H1 (cell line): ENCODE measurements around the gene CST11. TPM values are rescaled to one million over a fixed set of nuclear protein-coding genes. Genes with fewer than 3 reads are reported as not detected.

Source experiments
- CTCF ChIA-PET: fragments of 300-600 bp; sonication (Branson Sonifier 250); formaldehyde crosslinking; loops from one replicate; lab custom pipeline; 2021; ENCODE audit not compliant: partially characterized antibody; lab: Charles Lee
- POLR2A ChIA-PET: fragments of 300-600 bp; sonication (Branson Sonifier 250); formaldehyde crosslinking; loops from one replicate; lab custom pipeline; 2021; ENCODE audit warnings: inconsistent platforms; ENCODE audit not compliant: partially characterized antibody; lab: Charles Lee
- DNase-seq, 2 experiments: peaks; one replicate each; pipeline versions ENCODE4 v3.0.0 to v3.0.0-alpha.2; 2010 to 2022; ENCODE audit warnings: low spot score in 2 of 2, low read depth in 1 of 2, mixed read lengths in 1 of 2
- FAIRE-seq: peaks from 2 replicates; lab custom pipeline; 2011; peaks lifted over from hg19 to GRCh38; lab: Jason Lieb, UNC
- H2AFZ ChIP-seq: 2 replicates; pipeline ENCODE4 v1.8.1; 2012; ENCODE audit warnings: low read length, inconsistent platforms
- H2AK5ac ChIP-seq: 2 replicates; pipeline ENCODE4 v1.6.1; 2013; ENCODE audit warnings: low read depth, low read length
- H2BK120ac ChIP-seq: replicated peaks from 2 replicates; pipeline ENCODE3; 2013; ENCODE audit warnings: low read depth, low read length, inconsistent platforms
- H2BK12ac ChIP-seq: 2 replicates; pipeline ENCODE4 v1.6.1; 2013; ENCODE audit warnings: low read depth, low read length
- H2BK15ac ChIP-seq: 2 replicates; pipeline ENCODE4 v1.6.1; 2013; ENCODE audit warnings: low read length
- H2BK20ac ChIP-seq: 2 replicates; pipeline ENCODE4 v1.6.1; 2013; ENCODE audit warnings: low read length
- H2BK5ac ChIP-seq: 2 replicates; pipeline ENCODE4 v1.6.1; 2013; ENCODE audit warnings: low read depth, low read length
- H3K14ac ChIP-seq: 2 replicates; pipeline ENCODE4 v1.6.1; 2013; ENCODE audit warnings: inconsistent platforms; ENCODE audit not compliant: insufficient read length
- H3K18ac ChIP-seq: 2 replicates; pipeline ENCODE4 v1.6.1; 2013; ENCODE audit warnings: low read length; ENCODE audit errors: extremely low read depth
- H3K23ac ChIP-seq: 2 replicates; pipeline ENCODE4 v1.6.1; 2013; ENCODE audit warnings: inconsistent platforms; ENCODE audit not compliant: insufficient read length
- H3K23me2 ChIP-seq: 2 replicates; pipeline ENCODE4 v1.6.1; 2013; ENCODE audit warnings: low read depth, low read length
- H3K27ac ChIP-seq: 2 replicates; pipeline ENCODE4 v1.6.1; 2011; ENCODE audit warnings: low read depth, low read length, inconsistent platforms
- H3K27me3 ChIP-seq, 4 experiments: replicated peaks in 1 of 4; 1 replicate in 1 of 4; 2 replicates in 3 of 4; pipeline versions ENCODE4 v1.6.1 to v1.8.1; 2011 to 2013; ENCODE audit warnings: low read length in 3 of 4, mild to moderate bottlenecking in 3 of 4, inconsistent platforms in 2 of 4, mixed read lengths in 2 of 4, moderate library complexity in 1 of 4; ENCODE audit not compliant: control insufficient read depth in 3 of 4, insufficient read depth in 3 of 4; ENCODE audit errors: extremely low read depth in 1 of 4
- H3K36me3 ChIP-seq, 4 experiments: 2 replicates each; pipeline versions ENCODE4 v1.6.1 to v1.8.1; 2011 to 2013; ENCODE audit warnings: mild to moderate bottlenecking in 4 of 4, low read length in 3 of 4, moderate library complexity in 2 of 4, control low read depth in 1 of 4, inconsistent platforms in 1 of 4; ENCODE audit not compliant: insufficient read depth in 4 of 4, control insufficient read depth in 2 of 4
- H3K4ac ChIP-seq: replicated peaks from 2 replicates; pipeline ENCODE3; 2013; ENCODE audit warnings: low read length, low read depth, mixed read lengths, inconsistent platforms; ENCODE audit not compliant: insufficient read length
- H3K4me1 ChIP-seq, 4 experiments: replicated peaks in 1 of 4; 1 replicate in 1 of 4; 2 replicates in 3 of 4; pipeline versions ENCODE4 v1.6.1 to v1.8.1; 2011 to 2013; ENCODE audit warnings: low read length in 3 of 4, inconsistent platforms in 2 of 4, mixed read lengths in 1 of 4; ENCODE audit not compliant: insufficient read depth in 4 of 4, control insufficient read depth in 3 of 4
- H3K4me2 ChIP-seq, 2 experiments: 2 replicates each; pipeline versions ENCODE4 v1.6.1 to v1.8.1; 2011 to 2013; ENCODE audit warnings: low read depth in 2 of 2, low read length in 2 of 2, control low read depth in 1 of 2, inconsistent platforms in 1 of 2, mild to moderate bottlenecking in 1 of 2; ENCODE audit not compliant: insufficient read depth in 1 of 2
- H3K4me3 ChIP-seq, 4 experiments: fragments of 200-600, 300-600 bp in 1 of 4; sonication (generic), shearing (Covaris generic), sonication (Bioruptor Twin) in 1 of 4; 2 replicates each; pipeline versions ENCODE4 v1.5.1 to v1.8.1; 2011 to 2016; ENCODE audit warnings: low read length in 4 of 4, low read depth in 3 of 4, control low read depth in 2 of 4, inconsistent platforms in 2 of 4, mild to moderate bottlenecking in 2 of 4, mixed read lengths in 1 of 4, moderate library complexity in 1 of 4; ENCODE audit not compliant: insufficient read depth in 2 of 4; ENCODE audit errors: extremely low read depth in 1 of 4
- H3K56ac ChIP-seq: replicated peaks from 2 replicates; pipeline ENCODE3; 2013; ENCODE audit warnings: low read depth, mild to moderate bottlenecking, mixed read lengths, low read length, inconsistent platforms; ENCODE audit not compliant: insufficient read length
- H3K79me1 ChIP-seq: 2 replicates; pipeline ENCODE4 v1.6.1; 2013; ENCODE audit warnings: low read depth, low read length, control low read depth
- H3K79me2 ChIP-seq, 2 experiments: 2 replicates each; pipeline versions ENCODE4 v1.6.1 to v1.8.1; 2012 to 2013; ENCODE audit warnings: low read length in 2 of 2, mild to moderate bottlenecking in 2 of 2, inconsistent platforms in 1 of 2; ENCODE audit not compliant: insufficient read depth in 2 of 2, control insufficient read depth in 1 of 2
- H3K9ac ChIP-seq, 4 experiments: replicated peaks in 1 of 4; 1 replicate in 1 of 4; 2 replicates in 3 of 4; pipeline versions ENCODE4 v1.6.1 to v1.8.1; 2011 to 2013; ENCODE audit warnings: low read depth in 3 of 4, low read length in 3 of 4, control low read depth in 2 of 4, mild to moderate bottlenecking in 2 of 4, moderate library complexity in 2 of 4, inconsistent platforms in 1 of 4; ENCODE audit errors: extremely low read depth in 1 of 4
- H3K9me3 ChIP-seq, 2 experiments: 2 replicates each; pipeline versions ENCODE4 v1.6.1 to v1.8.1; 2012 to 2013; ENCODE audit warnings: mild to moderate bottlenecking in 2 of 2, moderate library complexity in 2 of 2, control low read depth in 1 of 2, inconsistent platforms in 1 of 2, low read depth in 1 of 2, low read length in 1 of 2, mixed read lengths in 1 of 2; ENCODE audit not compliant: insufficient read depth in 2 of 2
- H4K20me1 ChIP-seq, 2 experiments: replicated peaks in 1 of 2; 2 replicates each; pipeline versions ENCODE3 to v1.8.1; 2011 to 2013; ENCODE audit warnings: inconsistent platforms in 2 of 2, low read length in 2 of 2, mild to moderate bottlenecking in 1 of 2; ENCODE audit not compliant: insufficient read depth in 2 of 2, control insufficient read depth in 1 of 2
- H4K5ac ChIP-seq: 2 replicates; pipeline ENCODE4 v1.6.1; 2013; ENCODE audit warnings: low read length, low read depth, mixed read lengths, inconsistent platforms; ENCODE audit not compliant: insufficient read length
- H4K8ac ChIP-seq: 2 replicates; pipeline ENCODE4 v1.8.0; 2013; ENCODE audit warnings: mild to moderate bottlenecking, moderate library complexity, low read length, inconsistent platforms; ENCODE audit not compliant: insufficient read depth; ENCODE audit errors: extremely low read depth
- H4K91ac ChIP-seq: replicated peaks from 2 replicates; pipeline ENCODE3; 2013; ENCODE audit warnings: low read length, mixed read lengths, inconsistent platforms; ENCODE audit not compliant: insufficient read length
- BCL11A ChIP-seq, 2 experiments: IDR thresholded peaks; one replicate each; pipeline ENCODE4 v1.6.1; 2011; ENCODE audit warnings: low read depth in 2 of 2, low read length in 2 of 2, mild to moderate bottlenecking in 2 of 2
- CHD1 ChIP-seq: IDR thresholded peaks from 2 replicates; pipeline ENCODE4 v1.6.1; 2012; ENCODE audit warnings: low read depth, low read length, improper control_type of control experiment
- CREB1 ChIP-seq: IDR thresholded peaks from 2 replicates; pipeline ENCODE4 v1.6.1; 2012; ENCODE audit warnings: inconsistent platforms
- CTBP2 ChIP-seq: IDR thresholded peaks from 2 replicates; pipeline ENCODE4 v1.7.0; 2011; ENCODE audit warnings: borderline replicate concordance, mild to moderate bottlenecking, moderate library complexity, mixed read lengths, low read length; ENCODE audit not compliant: insufficient read depth, insufficient read length
- KDM1A ChIP-seq: fragments of 200-600, 300-600 bp; sonication (generic); IDR thresholded peaks from 2 replicates; pipeline ENCODE4 v1.7.1; 2016; ENCODE audit warnings: mild to moderate bottlenecking, low read length, borderline replicate concordance
- POLR2AphosphoS5 ChIP-seq: IDR thresholded peaks from 2 replicates; pipeline ENCODE4 v1.6.1; 2011; ENCODE audit warnings: low read depth, low read length
- RNF2 ChIP-seq: fragments of 200-900, 300-1000 bp; sonication (generic); IDR thresholded peaks from 2 replicates; pipeline ENCODE4 v1.7.1; 2016; ENCODE audit warnings: borderline replicate concordance, low read depth, mild to moderate bottlenecking, antibody characterized with exemption, low read length; ENCODE audit not compliant: poor library complexity, severe bottlenecking; ENCODE audit errors: missing control alignments
- TCF12 ChIP-seq: IDR thresholded peaks from 2 replicates; pipeline ENCODE4 v1.6.1; 2011; ENCODE audit warnings: low read depth, mild to moderate bottlenecking, low read length
- WGBS, 2 experiments: shearing (Covaris generic) in 1 of 2; methylation state at CpG; one replicate each; pipeline versions ENCODE4 v1.1.6 to v1.1.7; 2013 to 2015; ENCODE audit warnings: low lambda C conversion rate in 2 of 2, mixed read lengths in 2 of 2, inconsistent platforms in 1 of 2, low coverage in 1 of 2, missing lambda C conversion rate in 1 of 2; ENCODE audit not compliant: insufficient replicate concordance in 2 of 2, insufficient coverage in 1 of 2, insufficient read length in 1 of 2; ENCODE audit errors: extremely low coverage in 1 of 2, missing lambda C conversion rate in 1 of 2; 5-methylcytosine and 5-hydroxymethylcytosine counted together
- polyA plus RNA-seq, 7 experiments: library from polyadenylated mRNA; depleted of rRNA in 3 of 7; stranded (reverse) in 5 of 7; unstranded in 2 of 7; fragments of >200 nt in 5 of 7; fragments of 200-250 nt in 2 of 7; gene quantifications; 1 replicate in 5 of 7; 2 replicates in 1 of 7; 4 replicates in 1 of 7; pipeline versions ENCODE4 v1.2.1 to v1.2.3, GENCODE V29; 2011 to 2013; ENCODE audit warnings: missing spikeins in 2 of 7, mixed read lengths in 2 of 7
- total RNA-seq: library from RNA; stranded (reverse); fragmentation: NEBNext Ultra II Directional; extraction: Animal tissue kit (Norgen Biotek cat#: 25700); gene quantifications from 2 replicates; pipeline ENCODE4 v1.2.1, GENCODE V29; 2021
- TF ChIP-seq, protein P1 (sequence below): IDR thresholded peaks from 2 replicates; pipeline ENCODE4 v1.6.1; 2011; ENCODE audit warnings: low read length, improper control_type of control experiment

Gene CST11
- total and polyA plus RNA-seq, 2 of the 8 experiments (the other 6 are each of a cell fraction or from before 2014, with no cell fraction given): 2.0 TPM; not detected in 1

DNA sequence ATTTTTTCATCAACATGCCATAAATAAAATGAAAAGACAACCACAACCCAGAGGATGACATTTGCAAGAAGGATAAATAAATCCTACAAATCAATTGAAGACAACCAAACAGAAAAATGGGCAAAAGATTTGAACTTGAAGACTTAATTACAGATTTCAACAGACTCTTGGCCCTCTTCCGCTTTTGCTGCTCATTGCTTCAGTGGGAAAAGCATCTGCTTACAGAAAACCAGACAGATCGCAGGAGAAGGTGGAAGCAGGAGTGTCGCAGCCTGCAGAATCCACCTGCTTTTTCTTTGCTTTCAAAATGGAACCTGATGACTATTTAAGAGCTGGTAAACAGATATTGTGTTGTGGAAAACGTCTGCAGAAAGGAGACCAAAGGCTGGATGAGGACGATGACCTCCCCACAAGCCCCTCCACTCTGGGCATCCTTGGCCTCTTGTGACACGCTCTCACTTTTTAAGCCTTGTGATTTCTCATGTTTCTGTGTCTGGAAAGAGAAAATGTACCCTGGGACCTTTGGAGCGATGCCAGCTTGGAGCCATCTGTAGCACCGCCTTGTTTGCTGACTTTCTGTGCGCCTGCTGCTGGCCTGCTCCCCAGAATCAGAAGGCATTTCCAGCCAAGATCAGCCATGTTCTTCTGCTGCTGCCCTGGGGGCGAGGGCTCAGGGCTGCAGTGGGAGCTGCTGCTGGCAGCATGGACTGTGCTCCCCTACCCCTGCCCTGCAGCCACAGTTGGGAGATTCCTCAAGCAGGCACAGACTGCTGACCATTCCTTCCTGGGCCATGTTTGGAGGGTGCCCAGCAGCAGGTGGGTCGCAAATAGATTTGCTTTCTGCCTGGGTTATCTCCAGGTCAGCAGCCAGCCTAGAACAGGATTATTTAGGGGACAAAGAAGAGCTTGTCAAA lies 16.8 kb downstream of the CST11 start:
- no peak for FAIRE-seq
- POLR2A ChIA-PET: interaction anchor here (0.6 kb wide), 1 partner anchor 384 kb away, joined by 4 read pairs; no protein-coding TSS in a partner anchor
- TF ChIP-seq POLR2AphosphoS5: no peak
- TF ChIP-seq CREB1: no peak
- TF ChIP-seq CHD1: no peak
- TF ChIP-seq, protein P1, sequence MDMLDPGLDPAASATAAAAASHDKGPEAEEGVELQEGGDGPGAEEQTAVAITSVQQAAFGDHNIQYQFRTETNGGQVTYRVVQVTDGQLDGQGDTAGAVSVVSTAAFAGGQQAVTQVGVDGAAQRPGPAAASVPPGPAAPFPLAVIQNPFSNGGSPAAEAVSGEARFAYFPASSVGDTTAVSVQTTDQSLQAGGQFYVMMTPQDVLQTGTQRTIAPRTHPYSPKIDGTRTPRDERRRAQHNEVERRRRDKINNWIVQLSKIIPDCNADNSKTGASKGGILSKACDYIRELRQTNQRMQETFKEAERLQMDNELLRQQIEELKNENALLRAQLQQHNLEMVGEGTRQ: no peak
- no peak for TF ChIP-seq KDM1A
- TF ChIP-seq RNF2: no peak
- no peak for TF ChIP-seq CTBP2
- TF ChIP-seq BCL11A (IDR thresholded peaks at IDR 0.05; ENCODE audit: low read depth in 2 of 2, low read length in 2 of 2): no peak
- no peak for TF ChIP-seq TCF12

More for the DNA sequence above, 16.8 kb downstream of the CST11 start:
- Histone ChIP-seq H3K9me3 (no peaks in the 10 kb centered on the region), H3K4ac (no peak overlapping the region), H3K27me3 (no peaks in the 10 kb centered on the region; a peak in 1 of 7 replicates), H3K4me1 (no peaks in the 10 kb centered on the region), H3K4me3 (no peak overlapping the region), H2BK20ac (no peak overlapping the region), H3K36me3 (no peaks in the 10 kb centered on the region), H4K5ac (no peak overlapping the region), H2BK12ac (no peak overlapping the region), H2AFZ (no peak overlapping the region), H3K27ac (no peak overlapping the region), H3K23me2 (no peaks in the 10 kb centered on the region), H3K23ac (no peak overlapping the region), H2BK120ac (no peak overlapping the region), H3K18ac (peak overlapping the region; percentile 56; the same call in 1 of the 2 replicates), H4K20me1 (no peaks in the 10 kb centered on the region), H3K4me2 (no peak overlapping the region), H3K14ac (no peak overlapping the region), H3K56ac (no peak overlapping the region), H4K8ac (no peak overlapping the region), H3K9ac (no peak overlapping the region), H2BK5ac (no peak overlapping the region), H3K79me2 (no peaks in the 10 kb centered on the region), H3K79me1 (no peaks in the 10 kb centered on the region), H4K91ac (peak overlapping the region; percentile 16), H2BK15ac (no peak overlapping the region), H2AK5ac (no peak overlapping the region)
- CTCF ChIA-PET: interaction anchor here (1.6 to 18.9 kb wide), 3 partner anchors 10 to 170 kb away, joined by 6 to 328 read pairs (median 10); partner anchors contain the start of gene CST9
- DNase-seq: no peak
- 87% methylated on average over 11 of the region's 11 CpGs; no CpG with 5 or more reads in 1 of the 2 experiments for WGBS, 2 experiments
